GM06990 (cell line): ENCODE measurements around the gene PLA2R1.

Experiments used
- DNase-seq: peaks from one replicate; pipeline ENCODE4 v3.0.0-alpha.2; 2011; ENCODE audit not compliant: insufficient read length; ENCODE audit errors: extremely low read depth
- H3K27me3 ChIP-seq: replicated peaks from 2 replicates; pipeline ENCODE4 v1.6.0; 2011; ENCODE audit warnings: low read length; ENCODE audit not compliant: control insufficient read depth, insufficient read depth
- H3K36me3 ChIP-seq: 2 replicates; pipeline ENCODE4 v1.5.1; 2011; ENCODE audit warnings: low read length; ENCODE audit not compliant: control insufficient read depth, insufficient read depth
- H3K4me3 ChIP-seq: replicated peaks from 2 replicates; pipeline ENCODE4 v1.5.1; 2011; ENCODE audit warnings: low read depth, mild to moderate bottlenecking, control low read depth, low read length
- TF ChIP-seq, protein P1 (sequence below): IDR thresholded peaks from 2 replicates; pipeline ENCODE4 v1.5.1; 2011; ENCODE audit warnings: low read length, control low read depth, mild to moderate bottlenecking, inconsistent platforms; ENCODE audit not compliant: insufficient read depth, poor library complexity, severe bottlenecking

Gene PLA2R1

DNA sequence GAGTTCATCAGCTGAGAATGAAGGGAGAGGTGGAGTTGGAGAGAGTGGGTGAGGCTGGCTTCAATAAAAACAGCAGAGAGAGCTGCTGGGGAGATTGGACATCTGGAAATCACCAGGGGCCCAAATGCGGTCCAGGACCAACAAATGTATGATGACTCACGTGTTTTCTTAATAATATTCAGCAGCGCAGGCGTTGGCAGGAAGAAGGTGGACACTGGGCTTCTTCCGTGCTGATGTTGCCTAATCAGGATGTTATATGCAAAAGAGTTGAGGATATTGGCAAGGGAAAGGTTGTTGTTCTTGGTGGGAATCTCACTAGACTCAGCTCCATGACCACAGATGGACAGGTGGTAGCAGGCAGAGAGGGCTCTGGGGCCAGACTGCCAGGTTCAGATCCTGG lies 12.8 kb upstream of the PLA2R1 start:
- DNase-seq, result no peak
- TF ChIP-seq, protein P1, sequence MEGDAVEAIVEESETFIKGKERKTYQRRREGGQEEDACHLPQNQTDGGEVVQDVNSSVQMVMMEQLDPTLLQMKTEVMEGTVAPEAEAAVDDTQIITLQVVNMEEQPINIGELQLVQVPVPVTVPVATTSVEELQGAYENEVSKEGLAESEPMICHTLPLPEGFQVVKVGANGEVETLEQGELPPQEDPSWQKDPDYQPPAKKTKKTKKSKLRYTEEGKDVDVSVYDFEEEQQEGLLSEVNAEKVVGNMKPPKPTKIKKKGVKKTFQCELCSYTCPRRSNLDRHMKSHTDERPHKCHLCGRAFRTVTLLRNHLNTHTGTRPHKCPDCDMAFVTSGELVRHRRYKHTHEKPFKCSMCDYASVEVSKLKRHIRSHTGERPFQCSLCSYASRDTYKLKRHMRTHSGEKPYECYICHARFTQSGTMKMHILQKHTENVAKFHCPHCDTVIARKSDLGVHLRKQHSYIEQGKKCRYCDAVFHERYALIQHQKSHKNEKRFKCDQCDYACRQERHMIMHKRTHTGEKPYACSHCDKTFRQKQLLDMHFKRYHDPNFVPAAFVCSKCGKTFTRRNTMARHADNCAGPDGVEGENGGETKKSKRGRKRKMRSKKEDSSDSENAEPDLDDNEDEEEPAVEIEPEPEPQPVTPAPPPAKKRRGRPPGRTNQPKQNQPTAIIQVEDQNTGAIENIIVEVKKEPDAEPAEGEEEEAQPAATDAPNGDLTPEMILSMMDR, result no peak
- no peaks in the 10 kb centered on the region; the same call in 1 of the 2 replicates for H3K27me3 ChIP-seq
- no peak overlapping the region for H3K4me3 ChIP-seq
- H3K36me3 ChIP-seq, result no peaks in the 10 kb centered on the region

DNA sequence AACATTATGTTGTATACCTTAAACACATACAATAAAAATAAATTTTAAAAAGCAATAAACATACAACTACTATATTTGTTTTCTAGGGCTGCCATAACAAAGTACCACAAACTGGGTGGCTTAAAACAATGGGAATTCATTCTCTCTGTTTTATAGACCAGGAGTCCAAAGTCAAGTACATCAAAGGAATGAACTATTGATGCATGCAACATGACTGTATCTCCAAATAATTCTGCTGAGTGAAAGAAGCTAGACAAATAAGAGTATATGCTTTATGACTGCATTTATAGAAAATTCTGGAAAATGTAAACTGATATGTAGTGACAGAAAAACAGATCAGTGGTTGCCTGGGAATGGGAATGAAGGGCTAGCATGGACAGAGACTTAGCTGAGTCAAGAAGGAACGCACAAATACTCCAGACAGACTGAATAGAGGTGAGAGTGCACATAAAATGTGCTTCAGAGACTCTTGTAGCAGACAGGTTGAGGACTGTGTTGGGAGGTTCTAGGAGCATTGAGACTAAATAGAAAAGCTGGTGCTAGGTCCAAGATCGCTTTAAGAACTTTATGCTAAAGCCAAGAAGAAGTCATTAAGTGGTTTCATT lies 11.0 kb upstream of the PLA2R1 start:
- TF ChIP-seq, protein P1, result no peak
- Histone ChIP-seq H3K27me3 (no peaks in the 10 kb centered on the region; the same call in 1 of the 2 replicates), H3K4me3 (no peak overlapping the region), H3K36me3 (no peaks in the 10 kb centered on the region)
- no peak for DNase-seq

DNA sequence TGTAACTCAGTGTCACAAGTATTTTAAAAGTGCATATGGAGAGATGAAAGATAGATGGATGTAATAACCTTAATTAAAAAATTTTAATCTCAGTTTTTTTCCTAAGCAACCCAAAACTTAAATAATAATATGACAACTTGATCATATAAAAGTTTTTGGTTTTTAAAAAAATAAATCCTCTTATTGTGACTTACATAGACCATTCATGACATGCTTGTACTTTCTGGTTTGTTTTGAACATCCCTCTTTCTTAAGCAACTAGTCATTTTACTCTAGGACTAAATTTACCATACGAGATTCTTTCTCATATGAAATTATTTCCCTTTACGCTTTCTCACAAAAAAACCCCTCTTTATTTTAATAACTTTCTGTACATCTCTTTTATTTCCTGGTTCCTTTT lies 6.5 kb upstream of the PLA2R1 start:
- no peak for DNase-seq
- Histone ChIP-seq H3K27me3 (no peaks in the 10 kb centered on the region; the same call in 1 of the 2 replicates), H3K4me3 (no peak overlapping the region), H3K36me3 (no peaks in the 10 kb centered on the region)
- TF ChIP-seq, protein P1, result no peak

DNA sequence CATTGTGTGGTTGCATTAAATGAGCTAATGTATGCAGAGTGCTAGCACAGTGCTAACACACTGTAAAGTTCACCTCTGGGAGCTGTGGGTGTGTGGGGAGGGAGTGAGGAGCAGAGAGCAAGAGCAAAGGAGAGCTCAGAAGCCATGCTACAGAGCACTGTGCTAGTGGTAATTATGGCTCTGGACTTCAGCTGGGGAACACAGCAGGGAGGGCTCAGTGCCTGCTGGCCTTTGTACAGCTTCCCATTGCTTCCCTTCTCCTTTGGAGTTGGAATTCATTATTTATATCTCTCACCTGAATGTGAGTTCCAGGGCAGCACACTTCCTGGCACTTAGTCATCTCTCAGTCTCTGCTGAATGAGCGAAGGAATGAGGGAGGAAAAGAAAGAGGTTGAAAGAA lies 2.5 kb upstream of the PLA2R1 start:
- no peak overlapping the region for H3K4me3 ChIP-seq
- H3K36me3 ChIP-seq, result no peaks in the 10 kb centered on the region
- H3K27me3 ChIP-seq, result no peaks in the 10 kb centered on the region; the same call in none of the 2 replicates
- TF ChIP-seq, protein P1, result no peak
- DNase-seq, result no peak

DNA sequence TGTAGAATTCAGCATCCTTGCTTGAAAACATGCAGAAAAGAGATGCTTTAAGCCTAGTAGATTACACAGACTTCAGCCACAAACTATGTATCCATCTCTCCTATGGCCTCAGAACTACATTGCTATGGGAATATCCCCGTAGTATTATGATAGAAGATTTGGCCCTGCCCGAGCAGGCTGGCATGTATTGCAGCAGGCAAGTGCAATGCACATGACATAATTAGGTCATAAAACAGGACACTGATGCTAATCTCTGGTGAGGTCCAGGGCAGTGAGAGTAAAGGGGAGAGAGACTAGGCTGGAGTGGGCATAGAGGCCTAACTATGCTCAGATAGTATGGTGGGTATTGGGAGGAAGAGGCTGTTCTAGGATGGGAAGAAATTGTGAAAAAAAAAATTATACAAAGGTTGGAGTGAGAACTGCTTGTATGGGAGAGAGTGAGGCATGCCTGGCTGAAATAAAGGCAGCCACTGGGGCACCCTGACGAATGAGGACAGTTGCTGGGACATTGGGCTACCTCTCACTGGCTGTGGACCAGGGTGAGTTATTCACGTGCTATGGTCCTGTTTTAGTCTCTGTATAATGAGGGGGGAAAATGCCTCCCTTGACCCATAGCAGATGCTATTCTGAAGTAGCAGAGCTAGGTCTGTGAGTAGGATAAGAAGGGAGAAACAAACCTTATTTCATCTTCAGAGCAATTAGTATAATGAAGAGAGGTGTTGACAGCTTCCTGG lies 1.6 kb upstream of the PLA2R1 start:
- TF ChIP-seq, protein P1, result no peak
- Histone ChIP-seq H3K4me3 (no peak overlapping the region), H3K27me3 (no peaks in the 10 kb centered on the region; the same call in none of the 2 replicates), H3K36me3 (no peaks in the 10 kb centered on the region)
- DNase-seq, result no peak
